ENCODE results near the gene TXNDC2. TPM values are rescaled to one million over a fixed set of nuclear protein-coding genes. Genes with fewer than 3 reads are reported as not detected.
"Not testable (repeated sequence)": the region's sequence is repeated elsewhere in the genome, so short reads cannot be mapped to it uniquely, and the experiment has no call there.

Gene TXNDC2
- polyA plus RNA-seq, 3 donors, result 0.01 TPM; not detected in 2

GRCh38 chr18:9902832-9903231 lies 17.1 kb downstream of the TXNDC2 start:
- 80 to 88% (median 87%) methylated on average over 10 of the region's 10 CpGs for WGBS, 3 donors
- H3K27ac ChIP-seq (ENCODE audit: low read depth, low read length), result no peak overlapping the region

- 50 to 62% (median 55%) methylated on average over 5 of the region's 5 CpGs for WGBS, 3 donors
- H3K27ac ChIP-seq (ENCODE audit: low read depth, low read length), result no peak overlapping the region
Observed at GRCh38 chr18:9905401-9905922, 19.7 kb downstream of the TXNDC2 start.

- 61 to 73% (median 71%) methylated on average over 3 of the region's 3 CpGs for WGBS, 3 donors
- H3K27ac ChIP-seq (ENCODE audit: low read depth, low read length), result no peak overlapping the region
Observed at GRCh38 chr18:9906481-9906880, 20.7 kb downstream of the TXNDC2 start.

GRCh38 chr18:9907867-9908266 lies 22.1 kb downstream of the TXNDC2 start:
- WGBS, 3 donors, result 92 to 98% (median 94%) methylated on average over 4 of the region's 4 CpGs
- no peak overlapping the region for H3K27ac ChIP-seq (ENCODE audit: low read depth, low read length)

GRCh38 chr18:9910071-9910470 lies 24.3 kb downstream of the TXNDC2 start:
- no peak overlapping the region for H3K27ac ChIP-seq (ENCODE audit: low read depth, low read length)

GRCh38 chr18:9910661-9911060 lies 24.9 kb downstream of the TXNDC2 start:
- no peak overlapping the region for H3K27ac ChIP-seq (ENCODE audit: low read depth, low read length)
- 85 to 91% (median 86%) methylated on average over 2 of the region's 2 CpGs for WGBS, 3 donors

GRCh38 chr18:9911226-9911625 lies 25.5 kb downstream of the TXNDC2 start:
- H3K27ac ChIP-seq (ENCODE audit: low read depth, low read length), result no peak overlapping the region
- 89 to 92% (median 91%) methylated on average over 5 of the region's 5 CpGs for WGBS, 3 donors

- not testable (repeated sequence) for H3K27ac ChIP-seq (ENCODE audit: low read depth, low read length)
- 93 to 100% (median 95%) methylated on average over 1 of the region's 1 CpG for WGBS, 3 donors
Observed at GRCh38 chr18:9912285-9912684, 26.5 kb downstream of the TXNDC2 start.

GRCh38 chr18:9913151-9913525 lies 27.4 kb downstream of the TXNDC2 start:
- WGBS, 3 donors, result 5 to 8% (median 7%) methylated on average over 12 of the region's 12 CpGs
- no peak overlapping the region for H3K27ac ChIP-seq (ENCODE audit: low read depth, low read length)

GRCh38 chr18:9913526-9914333 lies 28.0 kb downstream of the TXNDC2 start, which contains the start of gene VAPA:
VAPA (plus strand) TSS chr18:9914016; CDS start chr18:9914257, 241 bp downstream.
- 0% methylated on average over 69 to 87 of the region's 87 CpGs for WGBS, 3 donors
- peak within 1 kb of the TSS; percentile 99 for H3K27ac ChIP-seq (ENCODE audit: low read depth, low read length)

GRCh38 chr18:9914334-9914583 lies 28.5 kb downstream of the TXNDC2 start:
- WGBS, 3 donors, result 0 to 1% (median 1%) methylated on average over 10 to 35 of the region's 35 CpGs
- peak overlapping the region; percentile 99 for H3K27ac ChIP-seq (ENCODE audit: low read depth, low read length)

GRCh38 chr18:9914584-9915290 lies 29.0 kb downstream of the TXNDC2 start:
- peak overlapping the region; percentile 99 for H3K27ac ChIP-seq (ENCODE audit: low read depth, low read length)
- 0 to 1% (median 0%) methylated on average over 35 to 77 of the region's 77 CpGs for WGBS, 3 donors

- peak overlapping the region; percentile 99 for H3K27ac ChIP-seq (ENCODE audit: low read depth, low read length)
- 5 to 6% (median 5%) methylated on average over 5 of the region's 5 CpGs for WGBS, 3 donors
Observed at GRCh38 chr18:9915291-9916076, 29.7 kb downstream of the TXNDC2 start.

GRCh38 chr18:9916077-9916639 lies 30.4 kb downstream of the TXNDC2 start:
- WGBS, 3 donors, result 10 to 18% (median 16%) methylated on average over 2 of the region's 2 CpGs
- no peak overlapping the region for H3K27ac ChIP-seq (ENCODE audit: low read depth, low read length)

GRCh38 chr18:9916808-9917207 lies 31.0 kb downstream of the TXNDC2 start:
- WGBS, 3 donors, result 65 to 82% (median 77%) methylated on average over 3 of the region's 3 CpGs
- H3K27ac ChIP-seq (ENCODE audit: low read depth, low read length), result no peak overlapping the region

GRCh38 chr18:9918016-9918680 lies 32.4 kb downstream of the TXNDC2 start:
- no peak overlapping the region for H3K27ac ChIP-seq (ENCODE audit: low read depth, low read length)
- WGBS, 3 donors, result 6 to 31% (median 26%) methylated on average over 2 of the region's 2 CpGs

- 72 to 81% (median 77%) methylated on average over 8 of the region's 8 CpGs for WGBS, 3 donors
- no peak overlapping the region for H3K27ac ChIP-seq (ENCODE audit: low read depth, low read length)
Observed at GRCh38 chr18:9919564-9920232, 33.9 kb downstream of the TXNDC2 start.

Measured in adipose tissue (tissue), 3 donors.